ENCODE results near the gene BEND7.
A peak's percentile ranks its signal among the peaks of the same experiment; 100 is the strongest.
"Not testable (repeated sequence)": the region's sequence is repeated elsewhere in the genome, so short reads cannot be mapped to it uniquely, and the experiment has no call there.

Gene BEND7

GRCh38 chr10:13473986-13474385, 54.8 kb downstream of the BEND7 start:
- no peak for DNase-seq

- DNase-seq = no peak
Measured at GRCh38 chr10:13472359-13472758, 56.5 kb downstream of the BEND7 start.

- no peak for DNase-seq
Measured at GRCh38 chr10:13470270-13470669, 58.5 kb downstream of the BEND7 start.

GRCh38 chr10:13462551-13462950, 66.3 kb downstream of the BEND7 start:
- DNase-seq = no peak

- DNase-seq = no peak
Measured at GRCh38 chr10:13458687-13459012, 70.2 kb downstream of the BEND7 start.

- no peak for DNase-seq
Measured at GRCh38 chr10:13457958-13458686, 70.7 kb downstream of the BEND7 start.

- peak; percentile 26 to 33 for DNase-seq
Measured at GRCh38 chr10:13453896-13454295, 74.9 kb downstream of the BEND7 start.

GRCh38 chr10:13450069-13450468, 78.7 kb downstream of the BEND7 start:
- DNase-seq = no peak

GRCh38 chr10:13449296-13449695, 79.5 kb downstream of the BEND7 start:
- no peak for DNase-seq

GRCh38 chr10:13448216-13448615, 80.6 kb downstream of the BEND7 start:
- no peak for DNase-seq

GRCh38 chr10:13445656-13446400, 83.0 kb downstream of the BEND7 start:
- no peak for DNase-seq

- no peak for DNase-seq
Measured at GRCh38 chr10:13441476-13441875, 87.3 kb downstream of the BEND7 start.

GRCh38 chr10:13440185-13441061, 88.4 kb downstream of the BEND7 start:
- peak; percentile 42 to 68 for DNase-seq

GRCh38 chr10:13439313-13440184, 89.3 kb downstream of the BEND7 start:
- DNase-seq = no peak

- DNase-seq = no peak
Measured at GRCh38 chr10:13437026-13437555, 91.7 kb downstream of the BEND7 start.

- not testable (repeated sequence) for DNase-seq
Measured at GRCh38 chr10:13427943-13428342, 100.9 kb downstream of the BEND7 start.

- DNase-seq = no peak
Measured at GRCh38 chr10:13425397-13425796, 103.4 kb downstream of the BEND7 start.

GRCh38 chr10:13422800-13423199, 106.0 kb downstream of the BEND7 start:
- no peak for DNase-seq

GRCh38 chr10:13421382-13421917, 107.4 kb downstream of the BEND7 start:
- no peak for DNase-seq

- no peak for DNase-seq
Measured at GRCh38 chr10:13420532-13421307, 108.1 kb downstream of the BEND7 start.

All from CD4-positive, alpha-beta T cell treated with Interferon alpha-2 for 1 hour (primary cell).